G401 (cell line): ENCODE measurements around the gene MCF2L2. TPM values are rescaled to one million over a fixed set of nuclear protein-coding genes. Genes with fewer than 3 reads are reported as not detected.
"Not testable (repeated sequence)": the region's sequence is repeated elsewhere in the genome, so short reads cannot be mapped to it uniquely, and the experiment has no call there.

Experiments used
- DNase-seq: peaks from one replicate; pipeline ENCODE4 v3.0.0-alpha.2; 2015; ENCODE audit warnings: low spot score
- in situ Hi-C: cut with HindIII; loops from 2 replicates; pipeline ENCODE4 v1.10.0; 2016; ENCODE audit warnings: low sequenced_read_pairs, mixed read lengths
- total RNA-seq: library from RNA; depleted of rRNA; stranded (reverse); fragments of >200 nt; shearing (Covaris generic); gene quantifications from 2 replicates; pipeline ENCODE4 v1.2.3, GENCODE V29; 2014; rRNA removed

Gene MCF2L2
- total RNA-seq, result 0.31 and 2.6 TPM in 2 replicates

DNA sequence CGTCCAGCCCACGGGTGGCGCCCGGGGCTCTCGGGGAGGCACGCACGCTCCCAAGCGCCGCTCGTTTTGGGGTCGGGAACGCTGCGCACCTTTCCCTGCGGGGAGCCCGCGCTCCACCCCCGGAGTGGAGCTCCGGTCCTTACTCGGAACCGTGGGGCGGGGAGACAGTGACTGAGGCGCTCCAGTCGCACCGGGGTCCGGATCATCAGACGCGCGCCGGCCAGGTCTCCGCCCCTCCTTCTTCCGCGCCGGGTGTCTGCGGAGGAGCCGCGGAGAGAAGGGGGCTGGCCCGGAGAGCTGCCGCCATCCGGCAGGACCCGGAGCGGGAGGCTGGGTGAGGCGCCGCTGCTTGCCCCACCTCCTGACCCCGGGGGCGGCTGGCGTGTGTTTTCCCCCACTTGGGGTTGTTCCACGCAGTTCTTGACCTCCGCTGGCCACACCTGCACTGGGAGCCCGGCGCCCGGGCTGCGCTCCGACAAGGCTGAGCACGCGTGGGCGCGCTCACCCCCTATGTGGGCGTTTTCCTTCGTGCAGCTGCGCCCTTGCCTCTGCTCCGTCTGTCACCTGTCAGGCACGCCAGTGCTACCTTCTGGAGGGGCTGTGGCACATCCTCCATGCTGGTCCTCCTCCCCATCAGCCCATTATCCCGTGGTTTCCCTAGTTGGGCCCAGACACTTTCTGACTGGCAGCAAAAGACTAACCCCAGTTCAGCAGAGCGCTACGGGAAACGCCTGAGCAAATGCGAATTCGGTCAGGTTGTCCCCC lies at the start of gene MCF2L2:
Gene MCF2L2 (minus strand): TSS at position 173 of the 765 bp plus-strand sequence. CDS start 642 bp downstream, outside the sequence.
- in situ Hi-C loops, result no loop called here
- DNase-seq, result peak; percentile 45

- no peak for DNase-seq
- in situ Hi-C loops, result no loop called here
These were observed 49.5 kb upstream of the MCF2L2 start for GRCh38 chr3:183477801-183478456.

DNA sequence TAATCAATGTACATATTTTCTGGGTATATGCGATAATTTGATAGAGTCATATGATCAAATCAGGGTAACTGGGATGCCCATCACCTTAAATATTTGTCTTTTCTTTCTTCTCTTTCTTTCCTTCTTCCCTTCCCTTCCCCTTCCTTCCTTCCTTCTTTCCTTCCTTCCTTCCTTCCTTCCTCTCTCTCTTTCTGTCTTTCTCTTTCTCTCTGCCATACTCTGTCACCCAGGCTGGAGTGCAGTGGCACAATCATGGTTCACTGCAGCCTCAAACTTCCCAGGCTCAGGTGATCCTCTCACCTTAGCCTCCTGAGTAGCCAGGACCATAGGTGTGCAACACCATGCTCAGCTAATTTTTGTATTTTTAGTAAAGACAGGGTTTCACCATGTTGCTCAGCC lies 47.3 kb upstream of the MCF2L2 start:
- in situ Hi-C loops, DNase-seq: not testable (repeated sequence)

GRCh38 chr3:183475016-183475763 lies 46.8 kb upstream of the MCF2L2 start:
- DNase-seq, result no peak

DNA sequence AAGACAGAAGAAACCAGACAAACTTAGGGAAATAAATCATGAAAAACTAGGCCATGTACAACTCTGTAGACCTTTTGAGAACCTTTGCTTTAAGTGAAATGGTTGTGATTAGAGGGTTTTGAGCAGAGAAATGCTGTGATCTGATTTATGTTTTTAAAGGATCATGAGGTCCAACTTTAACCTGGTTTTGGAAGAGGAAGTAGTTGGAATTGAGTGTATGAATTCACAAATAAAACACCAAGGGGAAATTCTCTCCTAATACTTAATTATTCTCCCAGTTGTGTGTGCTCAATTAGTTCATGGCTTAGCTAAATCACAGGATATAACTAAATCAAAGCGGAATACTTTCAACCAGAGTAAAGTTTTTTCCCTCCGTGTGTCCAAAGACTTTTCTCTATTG lies 45.5 kb upstream of the MCF2L2 start:
- in situ Hi-C loops, result no loop called here
- no peak for DNase-seq

More at GRCh38 chr3:183475016-183475763, 46.8 kb upstream of the MCF2L2 start:
- in situ Hi-C loops, result no loop called here

- in situ Hi-C loops, result no loop called here
- no peak for DNase-seq
These were observed 43.7 kb upstream of the MCF2L2 start for GRCh38 chr3:183472155-183472554.

DNA sequence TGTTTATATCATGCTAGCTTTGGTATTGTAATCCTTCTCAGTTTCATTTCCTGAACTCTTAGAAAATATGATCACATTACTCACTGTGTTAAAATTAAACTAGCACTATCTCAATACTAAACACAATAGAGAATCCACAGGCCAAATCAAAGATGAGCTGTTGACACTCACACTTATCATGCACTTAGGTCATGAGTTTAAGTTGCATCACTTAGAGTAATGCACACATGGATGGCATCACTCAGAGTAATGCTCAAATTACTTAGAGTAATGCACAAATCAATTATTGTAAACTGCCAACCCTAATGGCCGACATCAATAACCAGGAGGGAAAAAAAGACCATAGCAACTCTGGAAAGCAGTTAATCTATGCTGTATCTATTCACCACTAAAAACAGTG lies 40.0 kb upstream of the MCF2L2 start:
- in situ Hi-C loops, result no loop called here
- no peak for DNase-seq

- no peak for DNase-seq
- in situ Hi-C loops, result no loop called here
These were observed 38.2 kb upstream of the MCF2L2 start for GRCh38 chr3:183466575-183466974.

DNA sequence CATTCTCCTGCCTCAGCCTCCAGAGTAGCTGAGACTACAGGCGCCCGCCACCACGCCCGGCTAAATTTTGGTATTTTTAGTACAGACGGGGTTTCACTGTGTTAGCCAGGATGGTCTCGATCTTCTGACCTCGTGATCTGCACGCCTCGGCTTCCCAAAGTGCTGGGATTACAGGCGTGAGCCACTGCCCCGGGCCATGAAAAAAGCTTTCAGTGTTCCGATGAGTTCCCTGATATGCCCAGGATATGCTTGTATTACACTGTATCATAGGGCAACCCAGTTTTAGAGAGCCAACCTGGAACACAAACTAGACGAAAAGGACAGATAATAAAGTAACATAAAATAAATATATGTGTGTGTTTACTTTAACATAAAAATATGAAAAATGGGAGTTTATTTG lies 37.3 kb upstream of the MCF2L2 start:
- DNase-seq, in situ Hi-C loops: not testable (repeated sequence)

DNA sequence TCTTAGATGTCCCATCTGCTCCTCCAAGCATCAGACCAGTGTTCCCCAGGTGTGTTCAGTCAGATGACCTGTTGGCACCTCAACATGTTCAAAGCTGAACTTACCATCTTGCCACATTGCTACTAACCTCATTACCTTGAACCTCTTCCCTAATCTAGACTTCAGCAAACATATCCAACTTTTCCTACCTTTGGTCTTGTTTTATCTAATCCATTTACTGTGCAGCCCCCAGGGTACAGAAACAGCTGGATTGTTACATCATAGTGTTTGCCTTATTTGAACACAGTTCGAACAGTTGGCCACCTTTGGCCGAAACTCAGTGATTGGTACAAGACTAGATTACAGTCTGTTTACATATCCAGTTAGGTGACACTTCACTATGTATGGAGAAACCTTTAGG lies 36.1 kb upstream of the MCF2L2 start:
- in situ Hi-C loops, result no loop called here
- DNase-seq, result no peak

DNA sequence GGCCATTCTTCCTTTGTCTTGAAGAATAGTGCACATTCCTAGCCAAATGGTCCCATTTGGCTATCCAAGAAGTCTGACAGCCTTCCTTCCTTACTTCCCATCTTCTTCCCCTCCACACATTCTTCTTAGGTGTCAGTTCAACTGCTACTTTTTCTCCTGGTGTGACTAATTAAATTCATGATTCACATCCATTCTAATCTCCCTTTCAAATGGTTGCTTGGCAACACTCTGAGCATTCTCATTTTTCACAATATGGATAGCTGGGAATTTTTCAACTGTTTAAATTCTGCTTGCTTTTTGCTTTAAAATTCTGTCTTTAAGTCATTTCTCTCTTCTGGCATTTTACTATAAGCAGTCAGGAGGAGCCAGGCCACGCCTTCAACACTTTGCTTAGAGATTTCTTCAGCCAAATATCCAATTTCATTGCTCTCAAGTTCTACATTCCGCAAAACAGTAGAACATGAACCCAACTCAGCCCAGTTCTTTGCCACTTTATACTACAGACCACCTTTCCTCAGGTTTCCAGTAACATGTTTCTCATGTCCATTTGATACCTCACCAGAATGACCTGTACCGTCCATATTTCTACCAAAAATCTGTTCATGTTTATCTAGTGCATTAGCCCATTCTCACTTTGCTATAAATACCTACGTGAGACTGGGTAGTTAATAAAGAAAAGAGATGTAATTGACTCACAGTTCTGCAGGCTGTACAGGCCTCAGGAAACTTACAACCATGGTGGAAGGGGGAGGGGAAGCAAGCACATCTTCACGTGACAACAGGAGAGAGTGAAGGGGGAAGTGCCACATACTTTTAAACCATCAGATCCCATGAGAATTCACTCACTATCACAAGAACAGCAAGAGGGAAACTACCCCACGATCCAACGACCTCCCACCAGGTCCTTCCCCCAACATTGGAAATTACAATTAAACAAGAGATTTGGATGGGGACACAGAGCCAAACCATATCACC lies 31.9 kb upstream of the MCF2L2 start:
- DNase-seq, result no peak
- in situ Hi-C loops, result no loop called here

DNA sequence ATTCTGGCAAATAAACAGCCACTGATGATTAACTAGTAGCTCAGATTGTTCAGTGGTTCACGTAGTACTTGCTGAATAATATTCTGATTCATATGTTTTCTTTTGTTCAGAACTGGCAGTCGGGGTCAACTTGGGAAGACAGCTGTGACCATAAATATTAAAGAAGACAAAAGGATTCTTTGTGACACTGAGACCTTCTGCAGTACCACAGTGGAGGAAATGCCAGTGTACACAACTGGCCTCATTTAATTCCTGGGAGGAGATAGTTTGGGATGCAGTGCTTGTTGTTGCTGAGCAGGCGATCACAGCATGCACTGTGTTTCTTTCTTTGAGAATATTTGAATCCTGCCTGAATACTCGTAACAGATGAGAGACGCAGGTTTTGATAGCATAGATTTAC lies 26.7 kb upstream of the MCF2L2 start:
- in situ Hi-C loops, result no loop called here
- no peak for DNase-seq

GRCh38 chr3:183454064-183454463 lies 25.6 kb upstream of the MCF2L2 start:
- in situ Hi-C loops, result no loop called here
- no peak for DNase-seq

DNA sequence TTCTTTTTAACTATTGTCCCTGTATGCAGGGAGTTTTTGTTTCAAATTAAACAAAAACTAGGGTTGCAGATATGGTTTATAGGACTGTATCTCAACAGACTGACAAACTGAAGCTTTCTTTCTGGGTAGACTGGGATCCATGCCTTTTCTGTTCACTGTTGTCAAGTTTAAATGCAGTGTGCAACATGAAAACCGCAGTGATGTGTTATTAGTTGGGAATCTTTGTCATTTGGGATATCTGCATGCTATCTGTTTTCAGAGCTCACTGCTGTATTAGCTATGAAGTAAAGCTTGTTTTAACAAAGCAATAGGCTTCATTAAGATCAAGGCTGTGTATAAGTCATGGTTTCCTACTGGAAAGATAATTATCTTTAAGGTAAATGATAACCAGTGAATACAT lies 21.4 kb upstream of the MCF2L2 start:
- DNase-seq, result peak; percentile 19
- in situ Hi-C loops, result no loop called here

- in situ Hi-C loops, result no loop called here
- DNase-seq, result peak; percentile 78
These were observed 21.0 kb upstream of the MCF2L2 start for GRCh38 chr3:183449391-183449790.

DNA sequence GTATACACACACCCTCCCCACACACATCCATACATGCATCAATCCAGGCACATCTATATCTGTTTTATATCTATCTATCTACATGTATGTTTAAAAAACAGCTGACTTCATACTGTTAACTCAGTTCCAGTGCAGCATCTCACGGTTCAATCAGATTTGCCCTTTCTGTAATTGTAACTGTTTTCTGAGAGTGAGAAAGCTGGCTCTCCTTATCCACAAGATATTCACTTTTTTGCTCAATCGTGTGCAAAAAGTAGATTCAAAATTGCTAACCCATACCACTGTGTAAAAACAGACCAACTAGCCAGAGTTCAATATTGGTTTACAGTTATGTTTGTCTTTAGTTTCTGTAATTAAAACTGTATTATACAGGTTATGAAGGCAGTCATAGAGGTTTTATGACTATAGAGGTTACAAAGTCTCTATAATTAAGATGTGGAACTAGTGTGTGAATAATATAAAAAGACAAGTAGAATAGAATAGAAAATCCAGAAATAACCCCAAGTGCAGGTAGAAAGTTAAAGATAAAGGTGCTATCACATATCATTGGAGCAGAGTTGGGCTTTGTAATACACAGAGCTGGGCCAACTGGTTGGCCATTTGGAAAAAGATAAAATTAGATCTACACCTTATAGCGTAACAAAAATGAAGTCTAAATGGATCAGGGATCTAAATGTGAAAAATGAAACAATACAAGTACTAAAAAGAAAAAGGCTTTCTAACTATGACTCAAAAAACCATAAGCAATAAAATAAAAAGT lies 20.1 kb upstream of the MCF2L2 start:
- in situ Hi-C loops, result no loop called here
- peak; percentile 25 for DNase-seq

DNA sequence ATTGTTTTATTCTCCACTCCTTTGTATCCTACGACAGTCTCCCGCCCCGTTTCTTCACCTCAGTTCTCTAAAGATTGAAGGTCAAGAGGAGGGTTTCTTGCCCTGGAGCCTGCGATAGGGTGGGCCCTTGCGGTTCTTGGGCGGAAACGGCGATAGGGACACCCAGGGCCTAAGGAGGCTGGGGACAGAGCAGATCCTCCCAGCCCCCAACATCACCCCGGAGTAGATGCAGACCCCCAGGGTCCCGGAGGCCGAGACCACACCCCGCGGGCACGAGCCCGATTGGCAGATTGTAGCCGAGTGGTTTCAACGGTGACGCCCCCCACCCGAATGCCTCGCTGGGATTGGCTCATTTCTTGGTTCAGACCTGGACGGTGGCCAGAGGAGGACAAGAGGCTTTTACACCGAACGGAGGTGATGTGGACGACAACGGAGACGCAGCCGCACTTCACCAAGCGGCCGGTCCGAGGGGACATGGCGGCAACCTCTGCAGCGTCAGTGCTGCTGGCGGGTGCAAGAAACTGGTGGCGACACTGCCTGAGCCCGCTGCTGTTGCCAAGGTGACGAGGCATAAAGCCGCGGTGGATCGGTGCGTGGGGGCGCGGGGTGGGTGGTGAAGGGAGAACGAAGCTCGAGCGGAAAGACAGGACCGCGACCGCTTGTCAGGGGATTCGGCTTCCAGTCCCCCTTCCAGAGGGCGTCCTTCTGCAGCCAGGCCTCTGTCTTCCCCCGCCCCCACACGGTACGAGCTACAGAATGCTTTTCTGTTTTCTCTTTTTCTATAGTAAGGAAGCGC lies 19.0 kb upstream of the MCF2L2 start:
- in situ Hi-C loops, result no loop called here
- DNase-seq, result peak; percentile 94

- no peak for DNase-seq
- in situ Hi-C loops, result no loop called here
These were observed 18.4 kb upstream of the MCF2L2 start for GRCh38 chr3:183446838-183447205.
